Measurements from ENCODE around the gene TEX22. TPM values are rescaled to one million over a fixed set of nuclear protein-coding genes. Genes with fewer than 3 reads are reported as not detected.

TEX22 gene
- total RNA-seq, 4 donors from 2014 or later: not detected

- H3K27ac ChIP-seq: no peak overlapping the region
- no peaks in the 10 kb centered on the region for H3K27me3 ChIP-seq
- intact Hi-C loops (cut with DNase I; ENCODE audit: low total_unique reads) (no loop called here), in situ Hi-C loops (cut with MboI; ENCODE audit: low sequenced_read_pairs in 4 of 4) (loop anchor here in 2 of 4 donors (25.0 kb wide), 2 partner anchors 119 to 281 kb away; partner anchors contain the start of genes CRIP1 (in 1 of the 2) and TEDC1 (in 1 of the 2))
- ATAC-seq: no peak
- DNase-seq: no peak
- peaks cover 0 to 6% of the 10 kb centered on the region in 2 donors for H3K36me3 ChIP-seq
- TF ChIP-seq CTCF (IDR thresholded peaks at IDR 0.05 in 4 of 5, conservative IDR thresholded peaks at IDR 0.05 in 1 of 5) (no peak), POLR2A (IDR thresholded peaks at IDR 0.05) (no peak)
- H3K4me1 ChIP-seq: no peaks in the 10 kb centered on the region
- H3K9me3 ChIP-seq: no peaks in the 10 kb centered on the region
- no peak overlapping the region for H3K4me3 ChIP-seq
Observed at GRCh38 chr14:105368426-105368825, 29.9 kb upstream of the TEX22 start.

- Histone ChIP-seq H3K27me3 (no peaks in the 10 kb centered on the region), H3K36me3 (peaks cover 0 to 6% of the 10 kb centered on the region in 2 donors), H3K9me3 (no peaks in the 10 kb centered on the region), H3K4me1 (no peaks in the 10 kb centered on the region), H3K4me3 (no peak overlapping the region), H3K27ac (no peak overlapping the region)
- no peak for TF ChIP-seq CTCF (IDR thresholded peaks at IDR 0.05 in 4 of 5, conservative IDR thresholded peaks at IDR 0.05 in 1 of 5)
- no peak for TF ChIP-seq POLR2A (IDR thresholded peaks at IDR 0.05)
- ATAC-seq: no peak
- intact Hi-C loops (cut with DNase I; ENCODE audit: low total_unique reads) (no loop called here), in situ Hi-C loops (cut with MboI; ENCODE audit: low sequenced_read_pairs in 4 of 4) (loop anchor here in 2 of 4 donors (25.0 kb wide), 2 partner anchors 118 to 282 kb away; partner anchors contain the start of genes CRIP1 (in 1 of the 2) and TEDC1 (in 1 of the 2))
- DNase-seq: no peak
Observed at GRCh38 chr14:105368910-105369652, 29.3 kb upstream of the TEX22 start.

- no peak overlapping the region for H3K4me3 ChIP-seq
- H3K27me3 ChIP-seq: no peaks in the 10 kb centered on the region
- no peak for ATAC-seq
- H3K36me3 ChIP-seq: peaks cover 0 to 6% of the 10 kb centered on the region in 2 donors
- no peak for DNase-seq
- in situ Hi-C loops (cut with MboI; ENCODE audit: low sequenced_read_pairs in 4 of 4): loop anchor here in 3 of 4 donors (5.0 to 25.0 kb wide), 3 partner anchors 118 to 282 kb away; partner anchors contain the start of genes CRIP1 (in 1 of the 3) and TEDC1 (in 1 of the 3)
- no peaks in the 10 kb centered on the region for H3K4me1 ChIP-seq
- no peak for TF ChIP-seq POLR2A (IDR thresholded peaks at IDR 0.05)
- TF ChIP-seq CTCF (IDR thresholded peaks at IDR 0.05 in 4 of 5, conservative IDR thresholded peaks at IDR 0.05 in 1 of 5): no peak
- no peaks in the 10 kb centered on the region for H3K9me3 ChIP-seq
- intact Hi-C loops (cut with DNase I; ENCODE audit: low total_unique reads): loop anchor here (2.0 kb wide), 2 partner anchors 29 to 79 kb away; partner anchors contain the start of gene TEX22
- H3K27ac ChIP-seq: no peak overlapping the region
Observed at GRCh38 chr14:105369653-105370040, 28.7 kb upstream of the TEX22 start.

- Histone ChIP-seq H3K4me1 (no peaks in the 10 kb centered on the region), H3K27me3 (no peaks in the 10 kb centered on the region), H3K9me3 (no peaks in the 10 kb centered on the region), H3K4me3 (no peak overlapping the region), H3K36me3 (peaks cover 0 to 6% of the 10 kb centered on the region in 2 donors), H3K27ac (no peak overlapping the region)
- TF ChIP-seq POLR2A (IDR thresholded peaks at IDR 0.05) (no peak), CTCF (IDR thresholded peaks at IDR 0.05 in 4 of 5, conservative IDR thresholded peaks at IDR 0.05 in 1 of 5) (no peak)
- intact Hi-C loops (cut with DNase I; ENCODE audit: low total_unique reads): no loop called here
- in situ Hi-C loops (cut with MboI; ENCODE audit: low sequenced_read_pairs in 4 of 4): loop anchor here in 3 of 4 donors (5.0 to 25.0 kb wide), 3 partner anchors 113 to 287 kb away; partner anchors contain the start of genes CRIP1 (in 1 of the 3) and TEDC1 (in 1 of the 3)
- DNase-seq (no peak), ATAC-seq (no peak)
Observed at GRCh38 chr14:105374389-105374788, 23.9 kb upstream of the TEX22 start.

Data from gastrocnemius medialis (tissue), 4 donors.